Body of pancreas (tissue), 4 donors: ENCODE results near the gene ASB18. TPM values are rescaled to one million over a fixed set of nuclear protein-coding genes. Genes with fewer than 3 reads are reported as not detected.

Experiments used
- ATAC-seq: fragments of 150-250 bp; one replicate; pipeline ENCODE4 v1.9.1; 2016
- DNase-seq, 4 donors: peaks; one replicate each; pipeline ENCODE4 v3.0.0-alpha.2; 2019
- H3K27ac ChIP-seq, 4 donors: fragments of 200-600 bp; sonication (generic); 1 replicate in 3 of 4; 2 replicates in 1 of 4; pipeline versions ENCODE4 v1.5.1 to v1.6.1; 2016 to 2019; ENCODE audit warnings: mild to moderate bottlenecking in 1 of 4, mixed read lengths in 1 of 4, moderate library complexity in 1 of 4
- H3K27me3 ChIP-seq, 2 donors: fragments of 200-600 bp; sonication (generic); one replicate each; pipeline ENCODE4 v1.6.0; 2016; ENCODE audit warnings: mild to moderate bottlenecking in 1 of 2
- H3K36me3 ChIP-seq, 2 donors: fragments of 200-600 bp; sonication (generic); replicated peaks in 1 of 2; 2 replicates each; pipeline ENCODE4 v1.5.1; 2016; ENCODE audit warnings: low read depth in 2 of 2; ENCODE audit not compliant: insufficient read depth in 1 of 2
- H3K4me1 ChIP-seq: fragments of 200-600 bp; sonication (generic); one replicate; pipeline ENCODE4 v1.6.0; 2016
- H3K4me3 ChIP-seq, 2 donors: fragments of 200-600 bp; sonication (generic); 1 replicate in 1 of 2; 2 replicates in 1 of 2; pipeline ENCODE4 v1.5.1; 2016 to 2019
- H3K9me3 ChIP-seq, 3 donors: fragments of 200-600 bp; sonication (generic); 1 replicate in 2 of 3; 2 replicates in 1 of 3; pipeline ENCODE4 v1.5.1; 2016
- POLR2A ChIP-seq, 3 donors: fragments of 450-650 bp; IDR thresholded peaks; one replicate each; pipeline ENCODE4 v1.6.1; 2016; ENCODE audit warnings: antibody characterized with exemption in 3 of 3, mild to moderate bottlenecking in 2 of 3
- WGBS, 2 donors: methylation state at CpG; one replicate each; pipeline ENCODE4 v1.1.5; 2017; 5-methylcytosine and 5-hydroxymethylcytosine counted together
- intact Hi-C: fragments of 100-400 bp; cut with DNase I; formaldehyde crosslinking; loops from one replicate; pipeline ENCODE4 v1.15.1; 2023
- total RNA-seq, 2 donors: library from RNA; depleted of rRNA; stranded (reverse); fragments of >200 nt; gene quantifications; one replicate each; pipeline ENCODE4 v1.1.0, GENCODE V29; 2016
- TF ChIP-seq, protein P1 (sequence below), 7 experiments: fragments of 450-650 bp in 4 of 7; fragments of 200-600 bp in 3 of 7; sonication (generic) in 3 of 7; IDR thresholded peaks; one replicate each; pipeline ENCODE4 v1.5.1; 2016 to 2019; ENCODE audit warnings: antibody characterized with exemption in 7 of 7

The ASB18 gene
- total RNA-seq: not detected

DNA sequence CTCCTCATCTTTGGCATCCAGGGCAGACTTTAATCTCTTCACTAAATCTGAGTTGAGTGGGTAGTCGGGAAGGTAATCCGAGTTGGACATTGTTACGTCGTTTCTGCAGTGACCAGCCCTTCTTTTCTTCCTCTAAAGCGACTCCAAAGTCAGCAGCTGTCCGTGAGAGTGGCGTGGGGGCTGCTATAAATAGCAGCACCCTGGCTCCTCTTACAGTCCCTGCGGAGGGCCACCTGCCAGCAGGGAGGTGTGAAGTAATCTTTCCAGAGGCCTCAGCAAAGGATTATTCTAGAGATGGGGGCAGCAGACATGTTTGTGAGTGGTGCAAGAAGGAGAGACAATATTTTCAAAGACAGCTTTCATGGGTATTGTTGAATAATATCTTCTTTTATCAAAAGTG lies at the start of gene ASB18:
Gene ASB18 (minus strand): TSS at position 151 of the 400 bp plus-strand sequence. CDS start 61 bp downstream, at position 90.
- H3K4me3 ChIP-seq: no peak within 1 kb of the TSS
- 36 to 46% methylated on average over 8 of the region's 8 CpGs for WGBS, 2 donors
- H3K4me1 ChIP-seq: no peaks in the 10 kb centered on the region
- DNase-seq: no peak
- no peaks in the 10 kb centered on the region for H3K27me3 ChIP-seq
- H3K36me3 ChIP-seq: no peaks in the 10 kb centered on the region
- no peak for ATAC-seq
- no peak within 1 kb of the TSS for H3K27ac ChIP-seq
- TF ChIP-seq, protein P1, sequence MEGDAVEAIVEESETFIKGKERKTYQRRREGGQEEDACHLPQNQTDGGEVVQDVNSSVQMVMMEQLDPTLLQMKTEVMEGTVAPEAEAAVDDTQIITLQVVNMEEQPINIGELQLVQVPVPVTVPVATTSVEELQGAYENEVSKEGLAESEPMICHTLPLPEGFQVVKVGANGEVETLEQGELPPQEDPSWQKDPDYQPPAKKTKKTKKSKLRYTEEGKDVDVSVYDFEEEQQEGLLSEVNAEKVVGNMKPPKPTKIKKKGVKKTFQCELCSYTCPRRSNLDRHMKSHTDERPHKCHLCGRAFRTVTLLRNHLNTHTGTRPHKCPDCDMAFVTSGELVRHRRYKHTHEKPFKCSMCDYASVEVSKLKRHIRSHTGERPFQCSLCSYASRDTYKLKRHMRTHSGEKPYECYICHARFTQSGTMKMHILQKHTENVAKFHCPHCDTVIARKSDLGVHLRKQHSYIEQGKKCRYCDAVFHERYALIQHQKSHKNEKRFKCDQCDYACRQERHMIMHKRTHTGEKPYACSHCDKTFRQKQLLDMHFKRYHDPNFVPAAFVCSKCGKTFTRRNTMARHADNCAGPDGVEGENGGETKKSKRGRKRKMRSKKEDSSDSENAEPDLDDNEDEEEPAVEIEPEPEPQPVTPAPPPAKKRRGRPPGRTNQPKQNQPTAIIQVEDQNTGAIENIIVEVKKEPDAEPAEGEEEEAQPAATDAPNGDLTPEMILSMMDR (IDR thresholded peaks at IDR 0.05): no peak
- no peak for TF ChIP-seq POLR2A (IDR thresholded peaks at IDR 0.05)
- intact Hi-C loops: no loop called here
- H3K9me3 ChIP-seq: no peaks in the 10 kb centered on the region

GRCh38 chr2:236311286-236311685 lies 47.1 kb upstream of the ASB18 start:
- DNase-seq: no peak
- Histone ChIP-seq H3K4me1 (no peaks in the 10 kb centered on the region), H3K27ac (no peak overlapping the region), H3K36me3 (no peaks in the 10 kb centered on the region), H3K9me3 (no peaks in the 10 kb centered on the region), H3K4me3 (no peak overlapping the region), H3K27me3 (no peaks in the 10 kb centered on the region)
- TF ChIP-seq, protein P1 (IDR thresholded peaks at IDR 0.05): no peak
- TF ChIP-seq POLR2A (IDR thresholded peaks at IDR 0.05): no peak
- WGBS, 2 donors: 69 to 78% methylated on average over 3 of the region's 3 CpGs
- intact Hi-C loops: no loop called here
- ATAC-seq: no peak

DNA sequence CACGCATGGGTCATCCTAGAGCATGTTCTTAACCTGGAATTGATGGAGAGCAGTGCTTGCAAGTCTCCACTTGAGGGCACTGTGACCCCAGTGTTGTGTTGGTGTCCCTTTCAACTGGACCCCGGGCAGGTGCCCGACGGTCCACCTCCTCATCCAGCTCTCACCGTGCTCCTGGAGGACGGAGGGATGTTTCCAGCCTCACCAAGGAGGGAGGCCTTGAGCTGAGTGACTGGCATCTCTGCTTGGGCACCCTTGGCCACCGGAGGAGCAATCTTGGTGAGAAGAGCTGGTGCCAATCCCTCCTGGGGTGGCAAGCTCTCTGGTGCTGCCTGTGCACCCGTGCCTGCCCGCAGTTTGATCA lies 45.4 kb upstream of the ASB18 start:
- Histone ChIP-seq H3K27ac (no peak overlapping the region), H3K36me3 (no peaks in the 10 kb centered on the region), H3K9me3 (no peaks in the 10 kb centered on the region), H3K4me1 (no peaks in the 10 kb centered on the region), H3K27me3 (no peaks in the 10 kb centered on the region), H3K4me3 (no peak overlapping the region)
- no peak for ATAC-seq
- 34 to 84% methylated on average over 3 to 9 of the region's 9 CpGs for WGBS, 2 donors
- TF ChIP-seq, protein P1 (IDR thresholded peaks at IDR 0.05): peak in 3 of 7 experiments; percentile 7 to 23 (median 11)
- TF ChIP-seq POLR2A (IDR thresholded peaks at IDR 0.05): no peak
- DNase-seq: no peak
- intact Hi-C loops: no loop called here

- 50 to 53% methylated on average over 19 of the region's 19 CpGs for WGBS, 2 donors
- Histone ChIP-seq H3K4me3 (no peak overlapping the region), H3K27me3 (no peaks in the 10 kb centered on the region), H3K27ac (no peak overlapping the region), H3K9me3 (no peaks in the 10 kb centered on the region), H3K4me1 (no peaks in the 10 kb centered on the region), H3K36me3 (no peaks in the 10 kb centered on the region)
- no peak for TF ChIP-seq POLR2A (IDR thresholded peaks at IDR 0.05)
- TF ChIP-seq, protein P1 (IDR thresholded peaks at IDR 0.05): no peak
- intact Hi-C loops: no loop called here
- no peak for DNase-seq
- no peak for ATAC-seq
These were observed 44.9 kb upstream of the ASB18 start for GRCh38 chr2:236308855-236309668.

- WGBS, 2 donors: 66 to 67% methylated on average over 12 of the region's 12 CpGs
- DNase-seq (no peak), ATAC-seq (no peak)
- Histone ChIP-seq H3K36me3 (no peaks in the 10 kb centered on the region), H3K4me1 (no peaks in the 10 kb centered on the region), H3K27ac (no peak overlapping the region), H3K4me3 (no peak overlapping the region), H3K27me3 (no peaks in the 10 kb centered on the region), H3K9me3 (no peaks in the 10 kb centered on the region)
- TF ChIP-seq, protein P1 (IDR thresholded peaks at IDR 0.05): no peak
- no peak for TF ChIP-seq POLR2A (IDR thresholded peaks at IDR 0.05)
- intact Hi-C loops: no loop called here
These were observed 43.4 kb upstream of the ASB18 start for GRCh38 chr2:236307641-236308040.
